Epithelial cell of prostate (primary cell): Measurements from ENCODE around the gene GPATCH3.
"Not testable (repeated sequence)": the region's sequence is repeated elsewhere in the genome, so short reads cannot be mapped to it uniquely, and the experiment has no call there.

Experiments
- DNase-seq: peaks from one replicate; pipeline ENCODE4 v3.0.0-alpha.2; 2011; ENCODE audit warnings: low read depth, low spot score
- H3K27ac ChIP-seq: fragments of 450-650 bp; 2 replicates; pipeline ENCODE4 v1.5.1; 2017; ENCODE audit warnings: mild to moderate bottlenecking

Gene GPATCH3

GRCh38 chr1:26913754-26914619 is 13.7 kb upstream of the GPATCH3 start, which contains the start of gene NR0B2:
NR0B2 (minus strand) TSS chr1:26913975; CDS start chr1:26913940, 35 bp downstream.
- H3K27ac ChIP-seq = no peak within 1 kb of the TSS
- no peak for DNase-seq

- H3K27ac ChIP-seq = no peak overlapping the region
- no peak for DNase-seq
Measured at GRCh38 chr1:26913389-26913753, 13.1 kb upstream of the GPATCH3 start.

- H3K27ac ChIP-seq = no peak overlapping the region
- DNase-seq = no peak
Measured at GRCh38 chr1:26912147-26912490, 11.9 kb upstream of the GPATCH3 start.

GRCh38 chr1:26911399-26912146 is 11.3 kb upstream of the GPATCH3 start:
- DNase-seq = no peak
- no peak overlapping the region for H3K27ac ChIP-seq

GRCh38 chr1:26910343-26911160 is 10.3 kb upstream of the GPATCH3 start:
- H3K27ac ChIP-seq = no peak overlapping the region
- no peak for DNase-seq

GRCh38 chr1:26909951-26910342 is 9.7 kb upstream of the GPATCH3 start:
- H3K27ac ChIP-seq = no peak overlapping the region
- DNase-seq = no peak

GRCh38 chr1:26907071-26907917 is 7.0 kb upstream of the GPATCH3 start:
- peak overlapping the region; percentile 44 for H3K27ac ChIP-seq
- peak; percentile 93 for DNase-seq

GRCh38 chr1:26900815-26901511 is 696 bp upstream of the GPATCH3 start:
- peak overlapping the region; percentile 85 for H3K27ac ChIP-seq
- DNase-seq = no peak

GRCh38 chr1:26897351-26897750 is 2.9 kb downstream of the GPATCH3 start:
- H3K27ac ChIP-seq = no peak overlapping the region
- DNase-seq = no peak

GRCh38 chr1:26894263-26894662 is 6.0 kb downstream of the GPATCH3 start:
- DNase-seq = no peak
- peak overlapping the region; percentile 81 for H3K27ac ChIP-seq

- peak overlapping the region; percentile 87 for H3K27ac ChIP-seq
Measured at GRCh38 chr1:26890467-26890796, 9.8 kb downstream of the GPATCH3 start.

GRCh38 chr1:26889551-26890466 is 10.5 kb downstream of the GPATCH3 start, which contains the start of gene GPN2:
GPN2 (minus strand) TSS chr1:26890283; CDS start chr1:26890096, 187 bp downstream.
- no peak for DNase-seq
- peak within 1 kb of the TSS; percentile 87 for H3K27ac ChIP-seq

More at GRCh38 chr1:26890467-26890796, 9.8 kb downstream of the GPATCH3 start:
- no peak for DNase-seq

- no peak for DNase-seq
- no peak overlapping the region for H3K27ac ChIP-seq
Measured at GRCh38 chr1:26888231-26888630, 12.0 kb downstream of the GPATCH3 start.

- no peak overlapping the region for H3K27ac ChIP-seq
- DNase-seq = no peak
Measured at GRCh38 chr1:26887125-26887524, 13.1 kb downstream of the GPATCH3 start.

GRCh38 chr1:26882696-26883463 is 17.4 kb downstream of the GPATCH3 start:
- H3K27ac ChIP-seq = no peak overlapping the region
- DNase-seq = no peak

- not testable (repeated sequence) for H3K27ac ChIP-seq
Measured at GRCh38 chr1:26881611-26882010, 18.7 kb downstream of the GPATCH3 start.

GRCh38 chr1:26879793-26880192 is 20.5 kb downstream of the GPATCH3 start:
- DNase-seq = no peak
- H3K27ac ChIP-seq = no peak overlapping the region

More at GRCh38 chr1:26881611-26882010, 18.7 kb downstream of the GPATCH3 start:
- not testable (repeated sequence) for DNase-seq
